IMR-90 (cell line): ENCODE results near the gene CPA5.

Source experiments
- BHLHE40 ChIP-seq: fragments of 150-350 bp; IDR thresholded peaks from 2 replicates; pipeline ENCODE4 v1.6.1; 2016; ENCODE audit warnings: mild to moderate bottlenecking, low read depth, low read length
- CEBPB ChIP-seq: IDR thresholded peaks from 2 replicates; pipeline ENCODE4 v1.6.1; 2012; ENCODE audit warnings: low read depth, low read length, improper control_type of control experiment
- FOS ChIP-seq: fragments of 150-350 bp; IDR thresholded peaks from 2 replicates; pipeline ENCODE4 v1.6.1; 2016; ENCODE audit warnings: low read depth, low read length
- MAFK ChIP-seq: IDR thresholded peaks from 2 replicates; pipeline ENCODE4 v1.6.1; 2012; ENCODE audit warnings: low read depth, low read length, improper control_type of control experiment
- MAZ ChIP-seq: IDR thresholded peaks from 2 replicates; pipeline ENCODE4 v1.6.1; 2012; ENCODE audit warnings: low read depth, mild to moderate bottlenecking, low read length, improper control_type of control experiment, moderate library complexity, borderline replicate concordance
- MXI1 ChIP-seq: IDR thresholded peaks from 2 replicates; pipeline ENCODE4 v1.6.1; 2012; ENCODE audit warnings: low read depth, mild to moderate bottlenecking, low read length, moderate library complexity, borderline replicate concordance
- POLR2A ChIP-seq: IDR thresholded peaks from 2 replicates; pipeline ENCODE4 v1.6.1; 2012; ENCODE audit warnings: mild to moderate bottlenecking, low read depth, low read length
- RAD21 ChIP-seq: IDR thresholded peaks from 2 replicates; pipeline ENCODE4 v1.6.1; 2012; ENCODE audit warnings: low read length, improper control_type of control experiment
- RCOR1 ChIP-seq: IDR thresholded peaks from 2 replicates; pipeline ENCODE4 v1.6.1; 2012; ENCODE audit warnings: mild to moderate bottlenecking, low read length, improper control_type of control experiment; ENCODE audit not compliant: insufficient replicate concordance
- RFX5 ChIP-seq: IDR thresholded peaks from 2 replicates; pipeline ENCODE4 v1.8.0; 2012; ENCODE audit warnings: low read depth, mild to moderate bottlenecking, low read length, moderate library complexity
- SMC3 ChIP-seq: fragments of 150-350 bp; IDR thresholded peaks from 2 replicates; pipeline ENCODE4 v1.6.1; 2016; ENCODE audit warnings: low read depth, mild to moderate bottlenecking, antibody characterized with exemption, low read length, moderate library complexity
- TF ChIP-seq, protein P1 (sequence below): conservative IDR thresholded peaks from 2 replicates; pipeline ENCODE4 v1.5.1; 2012; ENCODE audit warnings: mild to moderate bottlenecking, low read depth, low read length, improper control_type of control experiment
- TF ChIP-seq, protein P2 (sequence below): fragments of 150-350 bp; IDR thresholded peaks from 2 replicates; pipeline ENCODE4 v1.6.1; 2017; ENCODE audit warnings: mild to moderate bottlenecking, antibody characterized with exemption, low read length, low read depth
- TF ChIP-seq, protein P3 (sequence below): fragments of 150-350 bp; IDR thresholded peaks from 2 replicates; pipeline ENCODE4 v1.6.1; 2016; ENCODE audit warnings: low read depth, mild to moderate bottlenecking, low read length, moderate library complexity, borderline replicate concordance

DNA sequence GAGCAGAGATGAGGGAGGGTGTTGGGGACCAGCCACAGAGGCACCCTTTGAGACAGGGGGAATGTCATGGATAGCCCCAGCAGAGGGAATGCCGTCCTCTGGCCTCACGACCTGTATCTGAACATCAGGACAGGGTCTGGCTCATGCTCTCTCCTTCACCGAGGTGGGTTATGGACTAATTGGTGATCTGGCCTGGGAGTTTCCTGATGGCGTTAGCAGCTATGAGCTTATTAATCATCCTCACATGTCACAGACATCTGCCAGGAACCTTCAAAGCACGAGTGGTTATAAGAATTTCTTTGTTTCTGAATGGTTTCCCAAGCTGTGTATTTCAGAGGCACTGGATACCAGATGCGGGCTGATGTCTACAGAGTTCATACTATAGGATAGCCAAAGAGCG is 44.8 kb upstream of the CPA5 start:
- TF ChIP-seq, protein P1, sequence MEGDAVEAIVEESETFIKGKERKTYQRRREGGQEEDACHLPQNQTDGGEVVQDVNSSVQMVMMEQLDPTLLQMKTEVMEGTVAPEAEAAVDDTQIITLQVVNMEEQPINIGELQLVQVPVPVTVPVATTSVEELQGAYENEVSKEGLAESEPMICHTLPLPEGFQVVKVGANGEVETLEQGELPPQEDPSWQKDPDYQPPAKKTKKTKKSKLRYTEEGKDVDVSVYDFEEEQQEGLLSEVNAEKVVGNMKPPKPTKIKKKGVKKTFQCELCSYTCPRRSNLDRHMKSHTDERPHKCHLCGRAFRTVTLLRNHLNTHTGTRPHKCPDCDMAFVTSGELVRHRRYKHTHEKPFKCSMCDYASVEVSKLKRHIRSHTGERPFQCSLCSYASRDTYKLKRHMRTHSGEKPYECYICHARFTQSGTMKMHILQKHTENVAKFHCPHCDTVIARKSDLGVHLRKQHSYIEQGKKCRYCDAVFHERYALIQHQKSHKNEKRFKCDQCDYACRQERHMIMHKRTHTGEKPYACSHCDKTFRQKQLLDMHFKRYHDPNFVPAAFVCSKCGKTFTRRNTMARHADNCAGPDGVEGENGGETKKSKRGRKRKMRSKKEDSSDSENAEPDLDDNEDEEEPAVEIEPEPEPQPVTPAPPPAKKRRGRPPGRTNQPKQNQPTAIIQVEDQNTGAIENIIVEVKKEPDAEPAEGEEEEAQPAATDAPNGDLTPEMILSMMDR = no peak
- TF ChIP-seq RFX5 (no peak), BHLHE40 (no peak), POLR2A (no peak), MAZ (no peak), CEBPB (no peak), RCOR1 (no peak), RAD21 (no peak), MXI1 (no peak), SMC3 (no peak), FOS (no peak), MAFK (no peak)
- TF ChIP-seq, protein P2, sequence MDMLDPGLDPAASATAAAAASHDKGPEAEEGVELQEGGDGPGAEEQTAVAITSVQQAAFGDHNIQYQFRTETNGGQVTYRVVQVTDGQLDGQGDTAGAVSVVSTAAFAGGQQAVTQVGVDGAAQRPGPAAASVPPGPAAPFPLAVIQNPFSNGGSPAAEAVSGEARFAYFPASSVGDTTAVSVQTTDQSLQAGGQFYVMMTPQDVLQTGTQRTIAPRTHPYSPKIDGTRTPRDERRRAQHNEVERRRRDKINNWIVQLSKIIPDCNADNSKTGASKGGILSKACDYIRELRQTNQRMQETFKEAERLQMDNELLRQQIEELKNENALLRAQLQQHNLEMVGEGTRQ = no peak
- TF ChIP-seq, protein P3, sequence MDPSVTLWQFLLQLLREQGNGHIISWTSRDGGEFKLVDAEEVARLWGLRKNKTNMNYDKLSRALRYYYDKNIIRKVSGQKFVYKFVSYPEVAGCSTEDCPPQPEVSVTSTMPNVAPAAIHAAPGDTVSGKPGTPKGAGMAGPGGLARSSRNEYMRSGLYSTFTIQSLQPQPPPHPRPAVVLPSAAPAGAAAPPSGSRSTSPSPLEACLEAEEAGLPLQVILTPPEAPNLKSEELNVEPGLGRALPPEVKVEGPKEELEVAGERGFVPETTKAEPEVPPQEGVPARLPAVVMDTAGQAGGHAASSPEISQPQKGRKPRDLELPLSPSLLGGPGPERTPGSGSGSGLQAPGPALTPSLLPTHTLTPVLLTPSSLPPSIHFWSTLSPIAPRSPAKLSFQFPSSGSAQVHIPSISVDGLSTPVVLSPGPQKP = no peak
